GM10266 (cell line): Measurements from ENCODE around the gene OARD1.

Source experiments
- DNase-seq: peaks from one replicate; pipeline ENCODE4 v3.0.0; 2012; ENCODE audit errors: extremely low spot score
- CTCF ChIP-seq: IDR thresholded peaks from 2 replicates; pipeline ENCODE4 v1.5.1; 2012; ENCODE audit warnings: mild to moderate bottlenecking, low read depth; ENCODE audit not compliant: control insufficient read depth, insufficient read depth; ENCODE audit errors: missing control alignments

OARD1 gene

GRCh38 chr6:41056768-41057490 is 15.2 kb downstream of the OARD1 start:
- no peak for DNase-seq
- TF ChIP-seq CTCF = no peak

DNA sequence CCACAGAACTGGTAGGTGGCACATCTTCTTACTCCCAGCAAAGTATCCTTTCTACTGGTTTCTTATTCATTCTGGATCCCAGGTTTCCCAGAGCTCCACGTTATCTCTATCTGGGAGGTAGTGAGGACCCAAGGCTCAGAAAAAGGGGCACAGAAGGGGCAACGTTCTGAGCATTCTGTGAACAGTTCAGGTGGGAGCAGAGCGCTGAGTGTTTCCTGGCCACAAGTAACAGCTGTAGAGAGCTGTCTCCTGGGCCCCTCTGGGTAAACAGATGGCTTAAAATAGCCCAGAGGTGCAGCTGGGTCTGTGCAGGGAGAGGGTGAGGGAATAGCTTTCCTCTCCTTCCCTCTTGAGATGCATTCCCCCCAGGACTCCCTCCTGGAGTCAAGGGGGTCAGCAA is 17.0 kb downstream of the OARD1 start:
- no peak for DNase-seq
- TF ChIP-seq CTCF = no peak

- TF ChIP-seq CTCF = no peak
- no peak for DNase-seq
Measured at GRCh38 chr6:41054511-41054910, 17.6 kb downstream of the OARD1 start.

GRCh38 chr6:41053041-41053440 is 19.1 kb downstream of the OARD1 start, which contains the start of gene APOBEC2:
Gene APOBEC2, plus strand, starts transcription at chr6:41053202. Its CDS starts 146 bp downstream, at chr6:41053348.
- no peak for TF ChIP-seq CTCF
- no peak for DNase-seq

GRCh38 chr6:41051873-41052272 is 20.3 kb downstream of the OARD1 start:
- DNase-seq = no peak
- no peak for TF ChIP-seq CTCF

GRCh38 chr6:41050536-41050935 is 21.6 kb downstream of the OARD1 start:
- no peak for TF ChIP-seq CTCF
- no peak for DNase-seq

- DNase-seq = no peak
- TF ChIP-seq CTCF = no peak
Measured at GRCh38 chr6:41049955-41050354, 22.2 kb downstream of the OARD1 start.
